GM06990 (cell line): Measurements from ENCODE around the gene INSL3.
A peak's percentile ranks its signal among the peaks of the same experiment; 100 is the strongest.
"Not testable (repeated sequence)": the region's sequence is repeated elsewhere in the genome, so short reads cannot be mapped to it uniquely, and the experiment has no call there.

Experiments
- DNase-seq: peaks from one replicate; pipeline ENCODE4 v3.0.0-alpha.2; 2011; ENCODE audit not compliant: insufficient read length; ENCODE audit errors: extremely low read depth
- H3K27me3 ChIP-seq: replicated peaks from 2 replicates; pipeline ENCODE4 v1.6.0; 2011; ENCODE audit warnings: low read length; ENCODE audit not compliant: control insufficient read depth, insufficient read depth
- H3K36me3 ChIP-seq: 2 replicates; pipeline ENCODE4 v1.5.1; 2011; ENCODE audit warnings: low read length; ENCODE audit not compliant: control insufficient read depth, insufficient read depth
- H3K4me3 ChIP-seq: replicated peaks from 2 replicates; pipeline ENCODE4 v1.5.1; 2011; ENCODE audit warnings: low read depth, mild to moderate bottlenecking, control low read depth, low read length
- TF ChIP-seq, protein P1 (sequence below): IDR thresholded peaks from 2 replicates; pipeline ENCODE4 v1.5.1; 2011; ENCODE audit warnings: low read length, control low read depth, mild to moderate bottlenecking, inconsistent platforms; ENCODE audit not compliant: insufficient read depth, poor library complexity, severe bottlenecking

INSL3 gene

DNA sequence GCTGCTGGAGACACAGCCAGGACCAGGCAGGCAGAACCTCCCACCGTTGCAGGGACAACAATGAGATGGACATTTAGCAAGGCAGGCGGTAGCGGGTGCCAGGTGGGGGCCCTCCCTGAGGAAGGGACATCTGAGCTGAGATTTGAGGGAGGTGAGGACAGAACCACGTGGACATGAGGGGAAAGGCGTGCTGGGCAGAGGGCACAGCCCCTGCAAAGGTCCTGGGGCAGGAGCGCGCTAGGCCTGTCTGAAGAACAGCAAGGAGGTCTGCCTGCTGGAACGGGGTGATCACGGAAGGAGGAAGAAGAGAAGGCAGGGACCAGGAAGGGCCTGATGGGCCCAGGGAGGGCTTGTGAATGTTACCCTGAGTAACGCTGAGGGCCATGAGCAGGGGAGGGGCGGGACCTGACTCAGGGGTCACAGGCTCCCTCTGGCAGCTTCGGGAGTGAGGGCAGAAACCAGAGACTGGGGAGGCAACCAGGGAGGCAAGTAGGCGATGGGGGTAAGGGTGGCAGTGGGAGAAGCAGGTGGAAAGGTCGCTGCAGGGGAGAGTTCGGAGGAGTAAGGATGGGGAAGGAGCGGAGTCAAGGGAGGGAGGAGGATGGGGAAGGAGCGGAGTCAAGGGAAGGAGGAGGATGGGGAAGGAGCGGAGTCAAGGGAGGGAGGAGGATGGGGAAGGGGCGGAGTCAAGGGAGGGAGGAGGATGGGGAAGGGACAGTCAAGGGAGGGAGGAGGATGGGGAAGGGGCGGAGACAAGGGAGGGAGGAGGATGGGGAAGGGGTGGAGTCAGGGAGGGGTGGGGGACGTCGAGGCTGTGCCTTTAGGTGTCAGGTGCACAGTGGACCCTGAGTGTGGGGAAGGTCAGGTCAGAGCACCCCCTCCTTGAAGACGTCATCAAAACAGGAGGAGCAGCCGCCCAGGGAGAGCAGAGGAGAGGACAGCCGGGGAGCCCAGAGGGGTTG is 42.1 kb downstream of the INSL3 start:
- TF ChIP-seq, protein P1, sequence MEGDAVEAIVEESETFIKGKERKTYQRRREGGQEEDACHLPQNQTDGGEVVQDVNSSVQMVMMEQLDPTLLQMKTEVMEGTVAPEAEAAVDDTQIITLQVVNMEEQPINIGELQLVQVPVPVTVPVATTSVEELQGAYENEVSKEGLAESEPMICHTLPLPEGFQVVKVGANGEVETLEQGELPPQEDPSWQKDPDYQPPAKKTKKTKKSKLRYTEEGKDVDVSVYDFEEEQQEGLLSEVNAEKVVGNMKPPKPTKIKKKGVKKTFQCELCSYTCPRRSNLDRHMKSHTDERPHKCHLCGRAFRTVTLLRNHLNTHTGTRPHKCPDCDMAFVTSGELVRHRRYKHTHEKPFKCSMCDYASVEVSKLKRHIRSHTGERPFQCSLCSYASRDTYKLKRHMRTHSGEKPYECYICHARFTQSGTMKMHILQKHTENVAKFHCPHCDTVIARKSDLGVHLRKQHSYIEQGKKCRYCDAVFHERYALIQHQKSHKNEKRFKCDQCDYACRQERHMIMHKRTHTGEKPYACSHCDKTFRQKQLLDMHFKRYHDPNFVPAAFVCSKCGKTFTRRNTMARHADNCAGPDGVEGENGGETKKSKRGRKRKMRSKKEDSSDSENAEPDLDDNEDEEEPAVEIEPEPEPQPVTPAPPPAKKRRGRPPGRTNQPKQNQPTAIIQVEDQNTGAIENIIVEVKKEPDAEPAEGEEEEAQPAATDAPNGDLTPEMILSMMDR = no peak
- no peak for DNase-seq
- Histone ChIP-seq H3K4me3 (no peak overlapping the region), H3K27me3 (no peaks in the 10 kb centered on the region), H3K36me3 (peaks cover 9% of the 10 kb centered on the region)

DNA sequence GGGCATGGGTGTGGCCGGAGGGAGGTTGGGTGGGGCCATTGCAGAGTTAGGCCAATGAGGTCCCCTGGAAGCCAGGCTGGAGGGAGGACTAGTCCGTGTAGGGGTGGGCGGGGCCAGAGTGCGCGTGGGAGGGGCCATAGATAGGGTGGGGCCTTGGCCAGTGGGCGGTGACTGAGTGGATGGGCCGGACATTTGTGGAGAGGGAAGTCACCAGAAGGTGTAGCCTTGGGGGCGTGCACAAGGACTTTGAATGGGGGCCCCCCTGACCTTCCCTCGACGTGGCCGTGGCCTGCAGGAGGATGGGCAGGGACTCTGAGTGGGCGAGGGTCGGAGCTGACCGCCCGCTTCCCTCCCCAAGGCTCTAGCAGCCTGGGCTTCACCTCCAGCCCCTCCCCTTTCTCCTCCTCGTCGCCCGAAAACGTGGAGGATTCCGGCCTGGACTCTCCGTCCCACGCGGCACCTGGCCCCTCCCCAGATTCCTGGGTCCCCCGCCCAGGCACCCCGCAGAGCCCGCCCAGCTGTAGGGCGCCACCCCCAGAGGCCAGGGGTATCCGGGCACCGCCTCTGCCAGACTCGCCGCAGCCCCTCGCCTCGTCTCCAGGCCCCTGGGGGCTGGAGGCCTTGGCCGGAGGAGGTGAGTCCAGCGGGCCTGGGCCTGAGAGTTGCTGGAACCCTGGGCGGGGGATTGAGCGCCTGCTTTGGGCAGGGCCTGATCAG is 42.9 kb downstream of the INSL3 start:
- H3K36me3 ChIP-seq = peaks cover 9% of the 10 kb centered on the region
- TF ChIP-seq, protein P1 = no peak
- no peaks in the 10 kb centered on the region for H3K27me3 ChIP-seq
- H3K4me3 ChIP-seq = no peak overlapping the region
- peak; percentile 77 for DNase-seq

DNA sequence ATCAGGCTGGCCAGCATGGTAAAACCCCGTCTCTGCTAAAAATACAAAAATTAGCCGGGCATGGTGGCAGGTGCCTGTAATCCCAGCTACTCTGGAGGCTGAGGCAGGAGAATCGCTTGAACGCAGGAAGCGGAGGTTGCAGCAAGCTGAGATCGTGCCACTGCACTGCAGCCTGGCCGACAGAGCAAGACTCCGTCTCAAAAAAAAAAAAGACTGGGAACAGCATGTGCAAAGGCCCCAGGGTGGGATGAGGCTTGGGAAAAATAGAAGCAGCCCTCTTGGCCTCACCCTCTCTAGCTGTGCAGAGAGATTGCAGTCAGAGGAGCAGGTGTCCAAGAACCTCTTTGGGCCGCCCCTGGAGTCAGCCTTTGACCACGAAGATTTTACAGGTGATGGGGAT is 43.5 kb downstream of the INSL3 start:
- H3K4me3 ChIP-seq, DNase-seq, H3K27me3 ChIP-seq, H3K36me3 ChIP-seq: not testable (repeated sequence)

DNA sequence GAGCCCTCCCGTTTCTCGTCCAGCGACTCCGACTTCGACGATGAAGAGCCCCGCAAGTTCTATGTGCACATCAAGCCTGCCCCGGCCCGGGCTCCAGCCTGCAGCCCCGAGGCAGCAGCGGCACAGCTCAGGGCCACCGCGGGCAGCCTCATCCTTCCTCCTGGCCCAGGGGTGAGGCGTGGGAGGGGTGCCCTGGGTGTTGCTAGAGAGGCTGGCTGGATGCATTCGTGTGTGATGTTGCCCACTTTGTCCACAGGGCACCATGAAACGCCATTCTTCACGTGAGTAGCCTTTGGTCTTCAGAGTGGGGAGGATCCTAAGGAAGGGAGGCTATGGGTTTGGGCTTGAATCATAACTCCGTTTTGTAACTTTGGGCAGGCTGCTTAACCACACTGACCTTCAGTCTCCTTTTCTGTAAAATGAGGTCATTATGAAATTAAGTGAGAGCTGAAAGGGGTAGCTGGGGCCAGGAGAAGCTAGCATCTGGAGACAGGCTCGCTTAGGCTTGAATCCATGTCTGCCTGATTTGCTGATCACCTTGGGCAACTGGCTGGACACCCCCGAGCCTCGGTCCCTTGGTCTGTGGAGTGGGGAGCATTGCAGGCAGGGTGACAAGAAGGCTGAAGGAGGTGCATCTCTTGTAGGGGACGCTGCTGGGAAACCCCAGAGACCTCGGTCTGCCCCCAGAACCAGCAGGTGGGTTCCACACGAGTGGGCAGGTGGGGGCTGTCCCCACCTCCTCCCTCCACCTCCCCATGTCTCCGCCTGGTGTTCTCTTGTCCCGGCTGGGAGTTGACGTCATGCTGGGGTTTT is 45.1 kb downstream of the INSL3 start:
- TF ChIP-seq, protein P1 = no peak
- peak; percentile 91 for DNase-seq

DNA sequence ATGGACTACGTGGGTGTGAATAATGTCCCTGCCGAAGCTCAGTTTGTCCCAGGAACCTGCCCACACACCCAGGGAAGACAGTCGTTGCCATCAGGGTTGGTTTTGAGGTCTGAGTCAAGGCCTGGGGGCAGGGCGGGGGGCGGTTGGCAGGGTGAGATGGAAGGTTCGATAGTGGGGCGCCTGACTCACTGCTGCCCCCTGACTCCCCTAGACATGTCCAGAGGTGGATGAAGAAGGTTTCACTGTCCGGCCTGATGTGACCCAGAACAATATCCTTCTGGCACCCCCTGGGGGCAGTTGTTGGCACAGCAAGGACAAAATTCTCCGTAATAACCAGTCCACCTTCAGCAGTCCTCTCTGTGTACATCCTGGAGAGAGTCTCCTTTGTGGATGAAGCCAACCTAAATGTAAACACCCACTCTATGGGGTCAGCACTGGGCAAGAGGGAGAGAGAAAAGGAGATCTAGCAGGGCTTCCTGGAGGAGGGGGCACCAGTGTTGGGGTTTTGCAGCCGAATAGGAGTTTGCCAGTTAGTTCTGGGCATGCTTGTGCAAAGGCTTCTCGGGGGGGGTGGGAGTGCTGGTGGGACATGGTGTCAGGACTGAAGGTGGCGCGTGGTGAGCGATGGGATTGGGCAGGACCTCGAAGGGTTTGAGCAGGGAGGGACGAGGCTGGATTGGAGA is 45.9 kb downstream of the INSL3 start:
- no peak for DNase-seq
- TF ChIP-seq, protein P1 = peak; percentile 71
- peaks cover 20% of the 10 kb centered on the region for H3K36me3 ChIP-seq

More for the DNA sequence above, 45.1 kb downstream of the INSL3 start:
- no peaks in the 10 kb centered on the region for H3K27me3 ChIP-seq
- peak overlapping the region; percentile 29; the same call in 1 of the 2 replicates for H3K4me3 ChIP-seq
- H3K36me3 ChIP-seq = peaks cover 15% of the 10 kb centered on the region

More for the DNA sequence above, 45.9 kb downstream of the INSL3 start:
- no peak overlapping the region for H3K4me3 ChIP-seq
- H3K27me3 ChIP-seq = no peaks in the 10 kb centered on the region
